HEK293T (cell line): Measurements from ENCODE around the gene SMPDL3B.

Experiments used
- ARNT ChIP-seq: fragments of 450-650 bp; IDR thresholded peaks from 2 replicates; pipeline ENCODE4 v1.6.1; 2017; ENCODE audit warnings: mild to moderate bottlenecking
- BHLHE40 ChIP-seq: fragments of 450-650 bp; IDR thresholded peaks from 2 replicates; pipeline ENCODE4 v1.6.1; 2016; ENCODE audit warnings: mild to moderate bottlenecking, moderate library complexity, borderline replicate concordance
- ELF4 ChIP-seq: fragments of 450-650 bp; IDR thresholded peaks from 2 replicates; pipeline ENCODE4 v1.6.1; 2017; ENCODE audit warnings: antibody characterized with exemption
- FOXK2 ChIP-seq: fragments of 450-650 bp; IDR thresholded peaks from 2 replicates; pipeline ENCODE4 v1.6.1; 2016; ENCODE audit warnings: mild to moderate bottlenecking
- FOXM1 ChIP-seq: fragments of 450-650 bp; IDR thresholded peaks from 2 replicates; pipeline ENCODE4 v1.6.1; 2017; ENCODE audit warnings: mild to moderate bottlenecking, borderline replicate concordance
- HDGF ChIP-seq: fragments of 450-650 bp; IDR thresholded peaks from 2 replicates; pipeline ENCODE4 v1.6.1; 2017; ENCODE audit warnings: antibody characterized with exemption, borderline replicate concordance
- LEF1 ChIP-seq: fragments of 450-650 bp; IDR thresholded peaks from 2 replicates; pipeline ENCODE4 v1.6.1; 2017; ENCODE audit warnings: mild to moderate bottlenecking, borderline replicate concordance
- NFRKB ChIP-seq: fragments of 450-650 bp; IDR thresholded peaks from 2 replicates; pipeline ENCODE4 v1.6.1; 2016; ENCODE audit warnings: mild to moderate bottlenecking, moderate library complexity
- PKNOX1 ChIP-seq: fragments of 450-650 bp; IDR thresholded peaks from 2 replicates; pipeline ENCODE4 v1.6.1; 2016
- SP1 ChIP-seq: fragments of 450-650 bp; IDR thresholded peaks from 2 replicates; pipeline ENCODE4 v1.6.1; 2017
- SUZ12 ChIP-seq: fragments of 450-650 bp; IDR thresholded peaks from 2 replicates; pipeline ENCODE4 v1.6.1; 2016; ENCODE audit warnings: mild to moderate bottlenecking
- TARDBP ChIP-seq: fragments of 450-650 bp; IDR thresholded peaks from 2 replicates; pipeline ENCODE4 v1.6.1; 2016
- ZNF384 ChIP-seq: fragments of 450-650 bp; IDR thresholded peaks from 2 replicates; pipeline ENCODE4 v1.6.1; 2016

- TF ChIP-seq LEF1 = no peak
- TF ChIP-seq TARDBP = no peak
- no peak for TF ChIP-seq ELF4
- TF ChIP-seq FOXM1 = no peak
- no peak for TF ChIP-seq NFRKB
- no peak for TF ChIP-seq SP1
- TF ChIP-seq FOXK2 = no peak
- TF ChIP-seq ARNT = no peak
- no peak for TF ChIP-seq SUZ12
- TF ChIP-seq ZNF384 = no peak
- no peak for TF ChIP-seq HDGF
- TF ChIP-seq PKNOX1 = no peak
- TF ChIP-seq BHLHE40 = no peak
Measured at GRCh38 chr1:27931184-27931583, 3.6 kb upstream of the SMPDL3B start.
